Activated CD4-positive, alpha-beta T cell treated with anti-CD3 and anti-CD28 coated beads, Interleukin-2, amount 10 ng/mL, durations not matched to agents 7 days and 5 days (primary cell): Measurements from ENCODE around the gene PTPRH. TPM values are rescaled to one million over a fixed set of nuclear protein-coding genes. Genes with fewer than 3 reads are reported as not detected.
A peak's percentile ranks its signal among the peaks of the same experiment; 100 is the strongest.

Experiments
- CTCF ChIA-PET: fragments of 350-600 bp; sonication (Branson Sonifier 250); formaldehyde crosslinking; loops from one replicate; lab custom pipeline; 2021; ENCODE audit warnings: antibody characterized with exemption; lab: Charles Lee
- POLR2A ChIA-PET: fragments of 350-600 bp; sonication (Branson Sonifier 250); formaldehyde crosslinking; loops from one replicate; lab custom pipeline; 2021; ENCODE audit warnings: antibody characterized with exemption; lab: Charles Lee
- DNase-seq: peaks from one replicate; pipeline ENCODE4 v3.0.0-alpha.2; 2020
- H3K27ac Mint-ChIP-seq: one replicate; pipeline ENCODE4 v1.8.0; 2021; ENCODE audit warnings: mild to moderate bottlenecking, moderate library complexity, mixed read lengths
- H3K27me3 Mint-ChIP-seq: one replicate; pipeline ENCODE4 v1.8.0; 2021; ENCODE audit warnings: mixed read lengths
- H3K36me3 Mint-ChIP-seq: one replicate; pipeline ENCODE4 v1.8.0; 2021; ENCODE audit warnings: low read depth, mixed read lengths
- H3K4me1 Mint-ChIP-seq: one replicate; pipeline ENCODE4 v1.8.0; 2021; ENCODE audit warnings: mixed read lengths
- H3K4me3 Mint-ChIP-seq: one replicate; pipeline ENCODE4 v1.8.0; 2021; ENCODE audit warnings: mild to moderate bottlenecking, moderate library complexity, mixed read lengths
- H3K9me3 Mint-ChIP-seq: one replicate; pipeline ENCODE4 v1.8.0; 2021; ENCODE audit warnings: mixed read lengths
- total RNA-seq, 2 experiments: library from RNA; stranded (reverse); gene quantifications; one replicate each; pipeline ENCODE4 v1.2.3, GENCODE V29; 2021

PTPRH gene, protein sequence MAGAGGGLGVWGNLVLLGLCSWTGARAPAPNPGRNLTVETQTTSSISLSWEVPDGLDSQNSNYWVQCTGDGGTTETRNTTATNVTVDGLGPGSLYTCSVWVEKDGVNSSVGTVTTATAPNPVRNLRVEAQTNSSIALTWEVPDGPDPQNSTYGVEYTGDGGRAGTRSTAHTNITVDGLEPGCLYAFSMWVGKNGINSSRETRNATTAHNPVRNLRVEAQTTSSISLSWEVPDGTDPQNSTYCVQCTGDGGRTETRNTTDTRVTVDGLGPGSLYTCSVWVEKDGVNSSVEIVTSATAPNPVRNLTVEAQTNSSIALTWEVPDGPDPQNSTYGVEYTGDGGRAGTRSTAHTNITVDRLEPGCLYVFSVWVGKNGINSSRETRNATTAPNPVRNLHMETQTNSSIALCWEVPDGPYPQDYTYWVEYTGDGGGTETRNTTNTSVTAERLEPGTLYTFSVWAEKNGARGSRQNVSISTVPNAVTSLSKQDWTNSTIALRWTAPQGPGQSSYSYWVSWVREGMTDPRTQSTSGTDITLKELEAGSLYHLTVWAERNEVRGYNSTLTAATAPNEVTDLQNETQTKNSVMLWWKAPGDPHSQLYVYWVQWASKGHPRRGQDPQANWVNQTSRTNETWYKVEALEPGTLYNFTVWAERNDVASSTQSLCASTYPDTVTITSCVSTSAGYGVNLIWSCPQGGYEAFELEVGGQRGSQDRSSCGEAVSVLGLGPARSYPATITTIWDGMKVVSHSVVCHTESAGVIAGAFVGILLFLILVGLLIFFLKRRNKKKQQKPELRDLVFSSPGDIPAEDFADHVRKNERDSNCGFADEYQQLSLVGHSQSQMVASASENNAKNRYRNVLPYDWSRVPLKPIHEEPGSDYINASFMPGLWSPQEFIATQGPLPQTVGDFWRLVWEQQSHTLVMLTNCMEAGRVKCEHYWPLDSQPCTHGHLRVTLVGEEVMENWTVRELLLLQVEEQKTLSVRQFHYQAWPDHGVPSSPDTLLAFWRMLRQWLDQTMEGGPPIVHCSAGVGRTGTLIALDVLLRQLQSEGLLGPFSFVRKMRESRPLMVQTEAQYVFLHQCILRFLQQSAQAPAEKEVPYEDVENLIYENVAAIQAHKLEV
- not detected for total RNA-seq

DNA sequence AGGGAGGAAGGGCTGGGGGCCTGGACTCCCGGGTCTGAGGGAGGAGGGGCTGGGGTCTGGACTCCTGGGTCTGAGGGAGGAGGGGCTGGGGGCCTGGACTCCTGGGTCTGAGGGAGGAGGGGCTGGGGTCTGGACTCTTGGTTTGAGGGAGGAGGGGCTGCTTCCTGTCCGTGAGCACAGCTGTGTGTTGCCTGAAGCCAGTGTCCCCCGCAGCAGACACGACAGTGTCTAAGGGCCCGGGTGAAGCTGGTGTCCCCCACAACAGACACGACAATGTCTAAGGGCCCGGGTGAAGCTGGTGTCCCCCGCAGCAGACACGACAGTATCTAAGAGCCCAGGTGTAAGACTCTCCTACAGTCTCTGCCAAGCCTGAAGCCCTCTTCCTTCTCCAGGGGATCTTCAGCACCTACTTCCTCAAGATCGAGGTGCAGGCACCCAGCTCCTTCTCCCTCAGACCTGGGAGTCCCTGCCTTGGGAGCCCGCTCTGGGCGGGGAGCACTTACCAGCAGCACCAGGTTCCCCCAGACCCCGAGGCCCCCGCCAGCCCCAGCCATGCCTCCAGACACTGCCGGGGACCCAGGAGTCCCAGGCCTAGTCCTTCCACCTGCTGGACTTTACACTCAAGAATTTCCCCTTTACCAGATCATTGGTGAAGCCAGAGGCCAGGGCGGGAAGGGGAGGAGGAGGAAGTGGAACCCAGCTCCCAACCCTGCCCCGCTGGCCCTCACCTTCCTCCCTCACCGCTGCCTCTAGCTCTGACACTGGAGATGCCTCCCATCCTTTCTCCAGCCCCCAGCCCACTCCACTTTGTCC is at the start of gene PTPRH:
PTPRH (minus strand) TSS at position 622 of the 813 bp plus-strand sequence; CDS start at position 554, 68 bp downstream.
- peaks cover 3% of the 10 kb centered on the region for H3K36me3 Mint-ChIP-seq
- POLR2A ChIA-PET: no interaction called here
- H3K27ac Mint-ChIP-seq: no peak within 1 kb of the TSS
- no peak for DNase-seq
- peaks cover 4% of the 10 kb centered on the region for H3K4me1 Mint-ChIP-seq
- peaks cover 9% of the 10 kb centered on the region for H3K9me3 Mint-ChIP-seq
- H3K27me3 Mint-ChIP-seq: peaks cover 8% of the 10 kb centered on the region
- H3K4me3 Mint-ChIP-seq: no peak within 1 kb of the TSS
- CTCF ChIA-PET: no interaction called here

DNA sequence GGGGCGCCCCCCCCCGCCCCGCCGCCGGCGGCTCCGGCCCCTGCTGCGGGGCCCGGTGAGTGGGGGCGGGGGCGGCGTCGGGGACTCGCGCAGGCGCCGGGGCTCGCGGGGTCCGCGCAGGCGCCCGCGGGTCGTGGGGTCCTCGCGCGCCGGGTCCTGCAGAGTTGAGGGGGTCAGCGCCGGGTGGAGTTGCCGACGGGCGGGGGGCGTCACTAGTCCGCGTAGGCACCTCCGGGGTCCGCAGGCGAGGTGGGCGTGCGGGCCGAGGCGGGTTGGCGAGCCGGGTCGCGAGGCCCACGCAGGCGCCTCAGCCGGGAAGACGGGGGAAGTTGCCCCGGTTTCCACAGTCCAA is 49.2 kb upstream of the PTPRH start:
- CTCF ChIA-PET: interaction anchor here (1.6 to 1.7 kb wide), 2 partner anchors 13 to 43 kb away, joined by 5 to 6 read pairs; no protein-coding TSS in a partner anchor
- Mint-ChIP-seq H3K27me3 (no peaks in the 10 kb centered on the region), H3K9me3 (no peaks in the 10 kb centered on the region), H3K4me3 (peak overlapping the region; percentile 86), H3K27ac (peak overlapping the region; percentile 98), H3K4me1 (peaks cover 41% of the 10 kb centered on the region), H3K36me3 (peaks cover 45% of the 10 kb centered on the region)
- DNase-seq: peak; percentile 37
- POLR2A ChIA-PET: interaction anchor here (0.7 to 1.1 kb wide), 3 partner anchors 22 to 126 kb away, joined by 3 read pairs; partner anchors contain the start of genes HSPBP1 and TMEM238

DNA sequence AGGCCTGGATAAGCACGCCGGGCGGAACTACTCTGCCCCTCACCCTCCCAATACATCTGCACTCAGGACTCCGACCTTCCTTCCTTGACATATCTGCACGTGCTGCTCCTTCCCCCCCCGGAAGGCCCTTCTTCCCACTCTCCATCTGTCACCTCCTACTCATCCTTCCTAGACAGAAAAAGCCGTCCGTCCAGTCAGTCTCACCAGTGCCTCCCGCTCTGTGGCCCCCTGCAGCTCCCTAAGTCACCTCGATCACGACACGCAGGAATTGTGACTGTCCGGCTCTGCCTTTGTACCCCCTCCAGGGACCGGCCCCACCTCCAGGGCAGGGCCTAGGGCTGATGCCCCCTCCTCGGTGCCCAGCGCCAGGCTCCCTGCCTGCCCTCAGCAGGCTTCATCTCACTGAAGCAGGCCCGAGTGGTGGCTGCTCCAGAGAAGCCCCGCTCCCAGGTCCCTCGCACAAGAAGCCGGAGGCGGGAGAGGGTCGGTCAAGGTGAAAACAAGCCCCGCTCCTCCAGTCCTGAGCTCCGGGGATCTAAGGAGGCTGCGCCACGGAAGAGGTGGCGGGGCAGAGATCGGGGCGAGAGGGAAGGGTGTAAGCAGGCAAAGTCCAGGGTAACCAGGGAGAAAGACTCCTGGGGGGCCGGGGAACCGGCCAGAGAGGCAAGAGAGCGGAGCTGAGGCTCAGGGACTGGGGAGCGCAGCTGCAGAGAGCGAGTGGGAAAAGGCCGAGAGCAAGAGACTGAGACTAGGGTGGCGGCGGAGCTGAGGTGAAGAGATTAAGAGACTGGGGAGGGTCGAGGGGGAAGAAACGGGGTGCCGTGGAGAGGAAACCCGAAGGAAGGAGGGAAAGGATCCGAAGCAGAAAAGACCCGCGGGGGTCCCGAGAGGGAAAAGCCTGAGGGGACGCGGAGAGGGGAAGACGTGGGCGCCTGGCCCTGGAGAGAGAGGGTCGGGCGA is 48.4 kb upstream of the PTPRH start:
- peak overlapping the region; percentile 98 for H3K27ac Mint-ChIP-seq
- no peaks in the 10 kb centered on the region for H3K9me3 Mint-ChIP-seq
- H3K27me3 Mint-ChIP-seq: no peaks in the 10 kb centered on the region
- H3K4me1 Mint-ChIP-seq: peaks cover 48% of the 10 kb centered on the region
- peak; percentile 28 for DNase-seq
- H3K36me3 Mint-ChIP-seq: peaks cover 47% of the 10 kb centered on the region
- peak overlapping the region; percentile 95 for H3K4me3 Mint-ChIP-seq
- CTCF ChIA-PET: interaction anchor here (0.6 to 1.6 kb wide), 3 partner anchors 12 to 34 kb away, joined by 3 to 5 read pairs (median 3); no protein-coding TSS in a partner anchor
- POLR2A ChIA-PET: no interaction called here

DNA sequence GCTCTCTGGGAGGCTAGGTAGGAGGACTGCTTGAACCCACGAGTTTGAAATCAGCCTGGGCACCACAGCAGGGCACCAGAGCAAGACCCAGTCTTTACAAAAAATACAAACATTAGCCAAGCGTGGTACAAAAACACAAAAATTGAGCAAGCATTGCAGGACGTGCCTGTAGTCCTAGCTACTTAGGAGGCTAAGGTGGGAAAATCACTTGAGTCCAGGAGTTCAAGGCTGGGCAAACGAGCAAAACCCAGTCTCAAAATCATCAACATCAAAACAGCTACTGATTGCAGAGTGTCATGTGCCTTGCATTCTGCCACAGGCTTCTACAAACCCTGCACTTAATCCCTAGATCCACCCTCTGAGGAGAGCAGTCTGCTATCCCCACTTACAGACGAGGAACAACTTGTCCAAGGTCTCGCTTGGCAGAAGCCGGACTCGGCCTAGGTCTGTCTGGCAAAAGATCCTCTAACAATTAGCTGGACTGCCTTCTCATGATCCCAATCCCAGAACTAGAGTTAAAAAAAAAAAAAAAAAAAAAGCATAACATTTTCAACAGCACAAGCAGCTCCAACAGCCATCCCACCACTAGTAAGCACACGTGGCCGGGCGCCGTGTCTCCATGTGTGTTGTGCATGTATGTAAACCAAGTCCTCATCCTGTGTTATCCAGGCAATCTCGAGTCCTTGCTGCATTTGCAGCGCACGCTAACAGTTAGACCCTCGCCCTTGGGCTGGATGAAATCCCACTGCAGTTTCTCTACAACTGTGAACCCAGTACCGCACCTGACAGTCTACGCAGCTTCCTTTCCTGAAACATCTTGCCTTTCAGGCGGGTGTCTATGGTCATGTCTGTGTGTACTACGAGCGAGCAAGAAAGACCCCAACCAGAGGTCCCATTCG is 47.5 kb upstream of the PTPRH start:
- Mint-ChIP-seq H3K36me3 (peaks cover 48% of the 10 kb centered on the region), H3K27ac (peak overlapping the region; percentile 98), H3K27me3 (no peaks in the 10 kb centered on the region), H3K9me3 (no peaks in the 10 kb centered on the region), H3K4me3 (peak overlapping the region; percentile 95), H3K4me1 (peaks cover 54% of the 10 kb centered on the region)
- ChIA-PET CTCF (interaction anchor here (0.6 to 1.6 kb wide), 5 partner anchors 11 to 376 kb away, joined by 3 to 5 read pairs (median 3); no protein-coding TSS in a partner anchor), POLR2A (no interaction called here)
- DNase-seq: no peak

- ChIA-PET POLR2A (interaction anchor here (0.6 to 0.9 kb wide), 3 partner anchors 152 to 399 kb away, joined by 3 to 4 read pairs (median 3); partner anchors contain the start of gene UBE2S), CTCF (interaction anchor here (0.7 to 1.4 kb wide), 8 partner anchors 13 to 377 kb away, joined by 3 read pairs; partner anchors contain the start of gene TMEM238)
- Mint-ChIP-seq H3K36me3 (peaks cover 57% of the 10 kb centered on the region), H3K4me3 (peak overlapping the region; percentile 95), H3K27me3 (no peaks in the 10 kb centered on the region), H3K27ac (peak overlapping the region; percentile 98), H3K4me1 (peaks cover 64% of the 10 kb centered on the region), H3K9me3 (no peaks in the 10 kb centered on the region)
- DNase-seq: peak; percentile 51
Measured at GRCh38 chr19:55255618-55256423, 46.5 kb upstream of the PTPRH start.

- peak overlapping the region; percentile 95 for H3K4me3 Mint-ChIP-seq
- H3K4me1 Mint-ChIP-seq: peaks cover 58% of the 10 kb centered on the region
- H3K36me3 Mint-ChIP-seq: peaks cover 61% of the 10 kb centered on the region
- peak overlapping the region; percentile 98 for H3K27ac Mint-ChIP-seq
- DNase-seq: no peak
- no peaks in the 10 kb centered on the region for H3K9me3 Mint-ChIP-seq
- ChIA-PET POLR2A (interaction anchor here (0.6 to 1.6 kb wide), 2 partner anchors 26 to 153 kb away, joined by 4 to 7 read pairs; partner anchors contain the start of gene UBE2S), CTCF (interaction anchor here (0.6 to 1.3 kb wide), 7 partner anchors 9 to 249 kb away, joined by 3 to 5 read pairs (median 3); no protein-coding TSS in a partner anchor)
- no peaks in the 10 kb centered on the region for H3K27me3 Mint-ChIP-seq
Measured at GRCh38 chr19:55254625-55254977, 45.3 kb upstream of the PTPRH start.

DNA sequence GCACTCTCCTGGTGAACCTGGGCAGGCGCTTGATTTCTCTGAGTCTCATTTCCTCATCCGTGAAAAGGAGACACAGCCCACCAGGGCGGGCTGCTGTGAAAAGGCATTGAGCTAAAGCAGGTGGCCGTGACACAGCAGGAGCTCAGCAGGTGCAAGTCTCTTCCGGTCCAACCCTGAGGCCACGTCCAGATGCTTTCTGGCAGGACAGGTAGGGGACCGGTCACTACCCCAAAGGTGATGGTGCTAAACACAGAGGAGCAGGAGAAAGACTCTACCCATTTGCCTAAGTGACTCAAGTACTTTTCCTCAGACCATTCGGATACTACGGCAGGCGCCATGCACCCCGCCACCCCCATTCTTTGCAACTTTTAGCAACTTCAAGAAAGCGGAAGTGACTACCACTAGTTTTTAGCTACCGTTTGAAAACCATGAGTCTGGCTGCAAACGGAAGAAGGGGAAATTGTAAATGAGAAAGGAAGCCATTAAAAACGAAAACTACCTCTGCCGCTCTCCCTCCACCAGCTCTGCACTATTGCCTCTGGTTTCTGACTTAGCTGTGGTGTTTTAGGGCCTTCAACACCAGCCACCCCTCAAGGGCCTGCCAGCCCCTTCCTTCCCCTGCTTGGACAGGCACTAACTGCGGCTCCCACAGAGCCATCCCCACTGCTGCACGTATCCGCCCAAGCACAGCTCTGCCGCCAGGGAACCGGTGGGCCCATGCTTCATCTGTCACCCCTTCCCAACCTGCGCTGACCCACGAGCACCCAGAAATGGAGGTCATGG is 44.7 kb upstream of the PTPRH start:
- Mint-ChIP-seq H3K27me3 (no peaks in the 10 kb centered on the region), H3K9me3 (no peaks in the 10 kb centered on the region), H3K36me3 (peaks cover 60% of the 10 kb centered on the region), H3K27ac (peak overlapping the region; percentile 98), H3K4me3 (peak overlapping the region; percentile 95), H3K4me1 (peaks cover 58% of the 10 kb centered on the region)
- ChIA-PET POLR2A (interaction anchor here (0.6 to 1.6 kb wide), 5 partner anchors 26 to 153 kb away, joined by 3 to 7 read pairs (median 4); partner anchors contain the start of genes KMT5C, PPP1R12C and UBE2S), CTCF (interaction anchor here (0.6 to 2.0 kb wide), 9 partner anchors 9 to 228 kb away, joined by 3 to 5 read pairs (median 3); no protein-coding TSS in a partner anchor)
- DNase-seq: peak; percentile 75

DNA sequence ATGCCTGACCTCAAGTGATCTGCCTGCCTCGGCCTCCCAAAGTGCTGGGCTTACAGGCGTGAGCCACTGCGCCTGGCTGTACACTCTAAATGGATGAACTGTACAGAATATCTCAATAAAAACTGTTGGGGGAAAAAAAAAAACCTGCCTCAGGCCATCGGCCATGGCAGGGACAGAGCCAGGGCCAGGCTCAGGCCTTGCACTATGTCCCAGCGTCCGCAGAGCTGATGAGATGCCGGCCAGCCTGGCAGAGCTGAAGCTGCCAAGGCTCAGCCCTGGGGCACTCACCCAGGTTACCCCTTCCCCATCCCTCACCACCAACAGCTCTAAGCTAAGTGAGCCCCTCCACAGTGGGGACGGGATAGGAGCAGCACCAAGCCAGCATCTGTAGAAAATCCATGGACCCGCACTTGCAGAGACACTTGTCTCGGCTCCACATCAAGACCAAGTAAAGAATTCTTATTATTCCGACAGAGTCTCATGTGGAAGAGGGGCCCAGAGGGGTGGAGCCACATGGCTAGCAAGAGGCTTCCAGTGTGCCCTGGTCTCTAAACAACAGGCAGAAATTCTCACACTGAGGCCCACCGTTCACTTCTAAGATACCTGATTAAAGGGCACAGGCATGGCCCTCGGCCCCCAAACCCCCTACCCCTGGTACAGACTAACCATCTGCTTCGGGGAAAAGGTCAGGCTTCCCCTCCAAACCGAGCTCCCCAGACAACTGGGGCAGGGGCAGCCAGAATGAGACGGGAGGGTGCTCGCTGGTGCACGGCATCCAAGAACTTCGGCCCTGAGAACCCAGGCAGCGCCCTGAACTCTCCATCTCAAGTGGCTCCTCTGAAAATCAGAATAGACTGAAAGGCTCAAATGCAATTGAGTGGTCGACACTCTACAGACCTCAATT is 43.7 kb upstream of the PTPRH start:
- Mint-ChIP-seq H3K27me3 (no peaks in the 10 kb centered on the region), H3K9me3 (no peaks in the 10 kb centered on the region), H3K36me3 (peaks cover 63% of the 10 kb centered on the region), H3K4me1 (peaks cover 67% of the 10 kb centered on the region), H3K4me3 (peak overlapping the region; percentile 95), H3K27ac (peak overlapping the region; percentile 98)
- CTCF ChIA-PET: interaction anchor here (0.6 to 2.0 kb wide), 5 partner anchors 29 to 370 kb away, joined by 3 to 5 read pairs (median 4); no protein-coding TSS in a partner anchor
- POLR2A ChIA-PET: interaction anchor here (0.9 to 1.6 kb wide), 3 partner anchors 87 to 154 kb away, joined by 3 to 7 read pairs (median 5); partner anchors contain the start of genes KMT5C, PPP1R12C and UBE2S
- no peak for DNase-seq
